BJ (cell line): ENCODE data around the gene ATXN7L2. TPM values are rescaled to one million over a fixed set of nuclear protein-coding genes. Genes with fewer than 3 reads are reported as not detected.

Experiments
- CTCF ChIA-PET: fragments of 350-600 bp; formaldehyde crosslinking; extraction: SDS; loops from one replicate; lab custom pipeline; 2021; ENCODE audit warnings: antibody characterized with exemption, inconsistent platforms; lab: Yijun Ruan, JAX
- POLR2A ChIA-PET: fragments of 300-600 bp; sonication (Branson Sonifier 250); formaldehyde crosslinking; extraction: SDS; loops from one replicate; lab custom pipeline; 2021; ENCODE audit warnings: antibody characterized with exemption; lab: Charles Lee
- DNase-seq: peaks from one replicate; pipeline ENCODE4 v3.0.0-alpha.2; 2011; ENCODE audit warnings: low read depth
- H3K27me3 ChIP-seq: 2 replicates; pipeline ENCODE4 v1.6.0; 2011; ENCODE audit warnings: low read length; ENCODE audit not compliant: control insufficient read depth, insufficient read depth
- H3K36me3 ChIP-seq: 2 replicates; pipeline ENCODE4 v1.5.1; 2011; ENCODE audit warnings: low read length; ENCODE audit not compliant: control insufficient read depth, insufficient read depth
- H3K4me3 ChIP-seq: 2 replicates; pipeline ENCODE4 v1.5.1; 2011; ENCODE audit warnings: low read depth, mild to moderate bottlenecking, control low read depth, low read length
- CTCF ChIP-seq: IDR thresholded peaks from 2 replicates; pipeline ENCODE4 v1.5.1; 2011; ENCODE audit warnings: low read depth, mild to moderate bottlenecking, control low read depth, inconsistent platforms, low read length, moderate library complexity; ENCODE audit not compliant: insufficient read depth
- polyA plus RNA-seq: library from polyadenylated mRNA; depleted of rRNA; stranded (reverse); fragments of >200 nt; gene quantifications from 2 replicates; pipeline ENCODE4 v1.2.3, GENCODE V29; 2011

The ATXN7L2 gene
- polyA plus RNA-seq, 1 experiment, result 8.7 TPM

GRCh38 chr1:109481646-109482045 lies 2.1 kb upstream of the ATXN7L2 start:
- H3K36me3 ChIP-seq, result peaks cover 27% of the 10 kb centered on the region
- TF ChIP-seq CTCF, result no peak
- no peak overlapping the region for H3K4me3 ChIP-seq
- no peaks in the 10 kb centered on the region for H3K27me3 ChIP-seq
- ChIA-PET POLR2A (interaction anchor here (0.7 kb wide), 1 partner anchor 40 kb away, joined by 4 read pairs; no protein-coding TSS in a partner anchor), CTCF (interaction anchor here (1.1 to 32.2 kb wide), 3 partner anchors 17 to 53 kb away, joined by 7 to 1371 read pairs (median 23); partner anchors contain the start of gene GPR61)
- DNase-seq, result no peak

GRCh38 chr1:109482242-109482641 lies 1.5 kb upstream of the ATXN7L2 start:
- peaks cover 26% of the 10 kb centered on the region for H3K36me3 ChIP-seq
- ChIA-PET CTCF (interaction anchor here (0.7 to 32.2 kb wide), 3 partner anchors 17 to 218 kb away, joined by 3 to 1371 read pairs (median 7); partner anchors contain the start of gene GPR61), POLR2A (no interaction called here)
- no peak for DNase-seq
- H3K4me3 ChIP-seq, result no peak overlapping the region
- no peaks in the 10 kb centered on the region for H3K27me3 ChIP-seq
- TF ChIP-seq CTCF, result no peak

- peak overlapping the region; percentile 46 for H3K4me3 ChIP-seq
- ChIA-PET POLR2A (interaction anchor here (0.7 to 1.0 kb wide), 2 partner anchors 42 to 139 kb away, joined by 3 to 21 read pairs; no protein-coding TSS in a partner anchor), CTCF (interaction anchor here (0.7 to 32.2 kb wide), 5 partner anchors 11 to 219 kb away, joined by 3 to 1371 read pairs (median 12); partner anchors contain the start of genes CYB561D1 and GPR61)
- H3K27me3 ChIP-seq, result no peaks in the 10 kb centered on the region
- H3K36me3 ChIP-seq, result peaks cover 26% of the 10 kb centered on the region
- no peak for DNase-seq
- no peak for TF ChIP-seq CTCF
Measured at GRCh38 chr1:109482791-109483671, 674 bp upstream of the ATXN7L2 start.

- CTCF ChIA-PET, result interaction anchor here (1.0 to 32.2 kb wide), 4 partner anchors 9 to 70 kb away, joined by 3 to 1371 read pairs (median 13); partner anchors contain the start of genes CYB561D1 and GPR61
- no peak for DNase-seq
Measured at GRCh38 chr1:109484519-109484975, 842 bp downstream of the ATXN7L2 start.

More at GRCh38 chr1:109484519-109484975, 842 bp downstream of the ATXN7L2 start:
- peaks cover 34% of the 10 kb centered on the region for H3K36me3 ChIP-seq
- peak overlapping the region; percentile 65 for H3K4me3 ChIP-seq
- no peaks in the 10 kb centered on the region for H3K27me3 ChIP-seq
- POLR2A ChIA-PET, result interaction anchor here (1.0 kb wide), 1 partner anchor 43 kb away, joined by 3 read pairs; no protein-coding TSS in a partner anchor
- no peak for TF ChIP-seq CTCF
